Loucy (cell line): ENCODE measurements around the gene UQCRFS1.

Source experiments
- H2AFZ ChIP-seq: fragments of 200-600 bp; sonication (generic); 2 replicates; pipeline ENCODE4 v1.6.0; 2016; ENCODE audit warnings: antibody characterized with exemption, mild to moderate bottlenecking, low read length, moderate library complexity
- H3F3A ChIP-seq: fragments of 200-600 bp; 2 replicates; pipeline ENCODE4 v1.6.0; 2016; ENCODE audit warnings: antibody characterized with exemption, low read depth, mild to moderate bottlenecking
- H3K27me3 ChIP-seq: fragments of 200-600 bp; sonication (generic); 2 replicates; pipeline ENCODE4 v1.6.1; 2014; ENCODE audit warnings: low read length, mild to moderate bottlenecking; ENCODE audit not compliant: insufficient read depth, poor library complexity, severe bottlenecking
- H3K36me3 ChIP-seq: fragments of 200-600 bp; sonication (generic); 2 replicates; pipeline ENCODE4 v1.6.1; 2016; ENCODE audit warnings: low read length; ENCODE audit not compliant: insufficient read depth
- H3K4me1 ChIP-seq: fragments of 200-600 bp; sonication (generic); 2 replicates; pipeline ENCODE4 v1.5.1; 2014; ENCODE audit warnings: low read length, mild to moderate bottlenecking; ENCODE audit not compliant: insufficient read depth, poor library complexity, severe bottlenecking
- H3K4me2 ChIP-seq: fragments of 200-600 bp; sonication (generic); 2 replicates; pipeline ENCODE4 v1.6.0; 2014; ENCODE audit warnings: antibody characterized with exemption, low read length, low read depth, mild to moderate bottlenecking; ENCODE audit not compliant: poor library complexity, severe bottlenecking
- H3K4me3 ChIP-seq: fragments of 200-600 bp; sonication (generic); 2 replicates; pipeline ENCODE4 v1.5.1; 2014; ENCODE audit warnings: low read length, mild to moderate bottlenecking, mixed read lengths; ENCODE audit not compliant: poor library complexity, severe bottlenecking
- H3K79me2 ChIP-seq: fragments of 200-600 bp; sonication (generic); 2 replicates; pipeline ENCODE4 v1.6.1; 2014; ENCODE audit warnings: low read length; ENCODE audit not compliant: insufficient read depth
- H3K9ac ChIP-seq: fragments of 200-600 bp; sonication (generic); 2 replicates; pipeline ENCODE4 v1.6.0; 2014; ENCODE audit warnings: mild to moderate bottlenecking, low read depth, low read length, moderate library complexity; ENCODE audit not compliant: poor library complexity, severe bottlenecking
- H3K9me2 ChIP-seq: fragments of 200-600 bp; sonication (generic); replicated peaks from 2 replicates; pipeline ENCODE4 v1.6.1; 2016; ENCODE audit warnings: low read depth, low read length, mixed read lengths
- H3K9me3 ChIP-seq: fragments of 200-600 bp; sonication (generic); 2 replicates; pipeline ENCODE4 v1.6.1; 2014; ENCODE audit warnings: mild to moderate bottlenecking, antibody characterized with exemption, low read length, low read depth; ENCODE audit not compliant: insufficient read depth
- H4K20me1 ChIP-seq: fragments of 200-600 bp; sonication (generic); 2 replicates; pipeline ENCODE4 v1.6.0; 2014; ENCODE audit warnings: antibody characterized with exemption, low read length, mild to moderate bottlenecking; ENCODE audit not compliant: insufficient read depth, poor library complexity, severe bottlenecking
- CTCF ChIP-seq: fragments of 200-600 bp; sonication (generic); conservative IDR thresholded peaks from 2 replicates; pipeline ENCODE4 v1.5.1; 2014; ENCODE audit warnings: mild to moderate bottlenecking, antibody characterized with exemption, low read length
- EZH2phosphoT487 ChIP-seq: fragments of 200-600 bp; IDR thresholded peaks from 2 replicates; pipeline ENCODE4 v1.6.1; 2018; ENCODE audit warnings: antibody characterized with exemption, mild to moderate bottlenecking, moderate library complexity, borderline replicate concordance

UQCRFS1 gene

GRCh38 chr19:29185427-29185826 lies 27.5 kb downstream of the UQCRFS1 start:
- H3K9ac ChIP-seq = no peak overlapping the region
- H3K4me1 ChIP-seq = no peaks in the 10 kb centered on the region
- no peak overlapping the region for H2AFZ ChIP-seq
- H4K20me1 ChIP-seq = no peaks in the 10 kb centered on the region
- no peaks in the 10 kb centered on the region for H3K79me2 ChIP-seq
- TF ChIP-seq EZH2phosphoT487 (no peak), CTCF (no peak)
- H3K4me3 ChIP-seq = no peak overlapping the region
- H3K9me2 ChIP-seq = no peaks in the 10 kb centered on the region
- no peaks in the 10 kb centered on the region for H3F3A ChIP-seq
- no peaks in the 10 kb centered on the region for H3K9me3 ChIP-seq
- no peak overlapping the region for H3K4me2 ChIP-seq
- no peaks in the 10 kb centered on the region for H3K27me3 ChIP-seq
- H3K36me3 ChIP-seq = no peaks in the 10 kb centered on the region

- Histone ChIP-seq H3K36me3 (no peaks in the 10 kb centered on the region), H3K9me2 (no peaks in the 10 kb centered on the region), H3K79me2 (no peaks in the 10 kb centered on the region), H3K4me1 (no peaks in the 10 kb centered on the region), H3K9me3 (peaks cover 8% of the 10 kb centered on the region; the same call in 1 of the 2 replicates), H4K20me1 (no peaks in the 10 kb centered on the region), H2AFZ (no peak overlapping the region), H3K27me3 (no peaks in the 10 kb centered on the region), H3K4me2 (no peak overlapping the region), H3F3A (no peaks in the 10 kb centered on the region), H3K4me3 (no peak overlapping the region), H3K9ac (no peak overlapping the region)
- TF ChIP-seq CTCF (no peak), EZH2phosphoT487 (no peak)
These were observed 35.8 kb downstream of the UQCRFS1 start for GRCh38 chr19:29176981-29177754.

GRCh38 chr19:29173896-29174295 lies 39.1 kb downstream of the UQCRFS1 start:
- no peak overlapping the region for H3K4me2 ChIP-seq

More at GRCh38 chr19:29173896-29174295, 39.1 kb downstream of the UQCRFS1 start:
- no peaks in the 10 kb centered on the region for H3F3A ChIP-seq
- H4K20me1 ChIP-seq = no peaks in the 10 kb centered on the region
- no peaks in the 10 kb centered on the region for H3K27me3 ChIP-seq
- H3K79me2 ChIP-seq = no peaks in the 10 kb centered on the region
- H2AFZ ChIP-seq = no peak overlapping the region
- H3K9ac ChIP-seq = no peak overlapping the region
- no peaks in the 10 kb centered on the region for H3K4me1 ChIP-seq
- no peak overlapping the region for H3K4me3 ChIP-seq
- TF ChIP-seq EZH2phosphoT487 (no peak), CTCF (no peak)
- H3K9me2 ChIP-seq = no peaks in the 10 kb centered on the region
- H3K36me3 ChIP-seq = no peaks in the 10 kb centered on the region
- H3K9me3 ChIP-seq = peaks cover 8% of the 10 kb centered on the region; the same call in 1 of the 2 replicates
